Smooth muscle cell (in vitro differentiated cells): ENCODE results near the gene IFT88. TPM values are rescaled to one million over a fixed set of nuclear protein-coding genes. Genes with fewer than 3 reads are reported as not detected.

ENCODE experiments used
- DNase-seq: peaks from one replicate; lab custom pipeline; 2025; ENCODE audit not compliant: unreplicated experiment; lab: John Stamatoyannopoulos, UW
- H2AFZ ChIP-seq: fragments of 200-600 bp; sonication (generic); 2 replicates; pipeline ENCODE4 v1.6.0; 2016; ENCODE audit warnings: antibody characterized with exemption, low read depth, mild to moderate bottlenecking
- H3F3A ChIP-seq: fragments of 200-600 bp; sonication (generic); 2 replicates; pipeline ENCODE4 v1.6.0; 2017; ENCODE audit warnings: antibody characterized with exemption, low read depth
- H3K27ac ChIP-seq: fragments of 200-600 bp; sonication (generic); 2 replicates; pipeline ENCODE4 v1.5.1; 2016; ENCODE audit warnings: low read depth, mild to moderate bottlenecking
- H3K27me3 ChIP-seq: fragments of 200-600 bp; sonication (generic); 2 replicates; pipeline ENCODE4 v1.6.1; 2016; ENCODE audit warnings: low read depth, mild to moderate bottlenecking
- H3K36me3 ChIP-seq: fragments of 200-600 bp; sonication (generic); 2 replicates; pipeline ENCODE4 v1.5.1; 2016; ENCODE audit warnings: low read depth
- H3K4me1 ChIP-seq: fragments of 200-600 bp; sonication (generic); 2 replicates; pipeline ENCODE4 v1.5.1; 2016; ENCODE audit warnings: low read depth
- H3K4me2 ChIP-seq: fragments of 200-600 bp; sonication (generic); 2 replicates; pipeline ENCODE4 v1.6.0; 2016; ENCODE audit warnings: mild to moderate bottlenecking
- H3K4me3 ChIP-seq: fragments of 200-600 bp; sonication (generic); 2 replicates; pipeline ENCODE4 v1.5.1; 2016; ENCODE audit warnings: mild to moderate bottlenecking
- H3K79me2 ChIP-seq: fragments of 200-600 bp; sonication (generic); 2 replicates; pipeline ENCODE4 v1.6.0; 2016; ENCODE audit warnings: low read depth, mild to moderate bottlenecking
- H3K9ac ChIP-seq: fragments of 200-600 bp; sonication (generic); 2 replicates; pipeline ENCODE4 v1.6.0; 2016; ENCODE audit warnings: low read depth
- H3K9me3 ChIP-seq: fragments of 200-600 bp; sonication (generic); replicated peaks from 2 replicates; pipeline ENCODE4 v1.5.1; 2016; ENCODE audit warnings: low read depth
- H4K20me1 ChIP-seq: fragments of 200-600 bp; sonication (generic); 2 replicates; pipeline ENCODE4 v1.6.0; 2016; ENCODE audit warnings: low read depth
- CTCF ChIP-seq: fragments of 200-600 bp; sonication (generic); IDR thresholded peaks from 2 replicates; pipeline ENCODE4 v1.5.1; 2017; ENCODE audit warnings: borderline replicate concordance, mild to moderate bottlenecking, antibody characterized with exemption; ENCODE audit not compliant: insufficient read depth, poor library complexity, severe bottlenecking
- WGBS: methylation state at CpG from one replicate; pipeline ENCODE4 v1.1.7; 2016; ENCODE audit warnings: low lambda C conversion rate; 5-methylcytosine and 5-hydroxymethylcytosine counted together
- polyA plus RNA-seq: library from polyadenylated mRNA; unstranded; fragments of >200 nt; fragmentation: Nextera tagmentation; extraction: Ambion mirVana; gene quantifications from 2 replicates; pipeline ENCODE4 v1.2.1, GENCODE V29; 2016
- total RNA-seq: library from RNA; depleted of rRNA; stranded (reverse); fragments of >200 nt; gene quantifications from 2 replicates; pipeline ENCODE4 v1.2.3, GENCODE V29; 2014

The IFT88 gene
- total and polyA plus RNA-seq, 2 experiments from 2014 or later = 9.0 to 13.4 TPM

GRCh38 chr13:20699715-20700114, 132.8 kb downstream of the IFT88 start:
- no peak overlapping the region for H3K27ac ChIP-seq
- 79% methylated on average over 9 of the region's 9 CpGs for WGBS
- peaks cover 13% of the 10 kb centered on the region for H3K4me1 ChIP-seq
- no peaks in the 10 kb centered on the region for H3K9me3 ChIP-seq
- no peaks in the 10 kb centered on the region for H3K79me2 ChIP-seq
- H3F3A ChIP-seq = no peaks in the 10 kb centered on the region
- TF ChIP-seq CTCF = no peak
- peaks cover 7% of the 10 kb centered on the region for H3K27me3 ChIP-seq
- no peaks in the 10 kb centered on the region for H3K36me3 ChIP-seq
- no peak overlapping the region for H3K9ac ChIP-seq
- H3K4me2 ChIP-seq = no peak overlapping the region
- no peak overlapping the region for H3K4me3 ChIP-seq
- no peak for DNase-seq
- no peak overlapping the region for H2AFZ ChIP-seq
- H4K20me1 ChIP-seq = no peaks in the 10 kb centered on the region

- Histone ChIP-seq H3K9me3 (no peaks in the 10 kb centered on the region), H3K27ac (no peak overlapping the region), H2AFZ (no peak overlapping the region), H4K20me1 (no peaks in the 10 kb centered on the region), H3K79me2 (no peaks in the 10 kb centered on the region), H3K27me3 (peaks cover 7% of the 10 kb centered on the region), H3K4me3 (no peak overlapping the region), H3F3A (no peaks in the 10 kb centered on the region), H3K36me3 (no peaks in the 10 kb centered on the region), H3K4me2 (no peak overlapping the region), H3K9ac (no peak overlapping the region), H3K4me1 (peaks cover 13% of the 10 kb centered on the region)
- 80% methylated on average over 6 of the region's 6 CpGs for WGBS
- TF ChIP-seq CTCF = no peak
- DNase-seq = no peak
Observed at GRCh38 chr13:20700288-20700687, 133.3 kb downstream of the IFT88 start.

GRCh38 chr13:20701461-20701860, 134.5 kb downstream of the IFT88 start:
- Histone ChIP-seq H3K9me3 (no peaks in the 10 kb centered on the region), H3K36me3 (no peaks in the 10 kb centered on the region), H3K4me3 (no peak overlapping the region), H2AFZ (no peak overlapping the region), H3F3A (no peaks in the 10 kb centered on the region), H4K20me1 (no peaks in the 10 kb centered on the region), H3K27ac (no peak overlapping the region), H3K79me2 (no peaks in the 10 kb centered on the region), H3K4me1 (peaks cover 13% of the 10 kb centered on the region), H3K27me3 (peaks cover 7% of the 10 kb centered on the region), H3K9ac (no peak overlapping the region), H3K4me2 (no peak overlapping the region)
- no peak for DNase-seq
- 94% methylated on average over 3 of the region's 3 CpGs for WGBS
- no peak for TF ChIP-seq CTCF

GRCh38 chr13:20702530-20702914, 135.6 kb downstream of the IFT88 start:
- peak overlapping the region; percentile 86 for H3K4me3 ChIP-seq
- no peak overlapping the region for H2AFZ ChIP-seq
- no peaks in the 10 kb centered on the region for H3F3A ChIP-seq
- peaks cover 7% of the 10 kb centered on the region for H3K27me3 ChIP-seq
- no peak for TF ChIP-seq CTCF
- DNase-seq = no peak
- no peak overlapping the region for H3K27ac ChIP-seq
- WGBS = 49% methylated on average over 9 of the region's 9 CpGs
- H3K36me3 ChIP-seq = no peaks in the 10 kb centered on the region
- no peaks in the 10 kb centered on the region for H4K20me1 ChIP-seq
- no peaks in the 10 kb centered on the region for H3K9me3 ChIP-seq
- H3K79me2 ChIP-seq = no peaks in the 10 kb centered on the region
- H3K4me2 ChIP-seq = peak overlapping the region; percentile 95
- peaks cover 13% of the 10 kb centered on the region for H3K4me1 ChIP-seq
- H3K9ac ChIP-seq = peak overlapping the region; percentile 62
